Colonic mucosa (tissue), 4 donors: ENCODE results near the gene WWOX. TPM values are rescaled to one million over a fixed set of nuclear protein-coding genes. Genes with fewer than 3 reads are reported as not detected.

Experiments used
- DNase-seq: peaks from one replicate; pipeline ENCODE4 v3.0.0-alpha.2; 2020
- H3K27ac ChIP-seq: fragments of 200-600 bp; one replicate; pipeline ENCODE4 v1.8.0; 2021
- H3K27me3 ChIP-seq: fragments of 200-600 bp; one replicate; pipeline ENCODE4 v1.8.0; 2021
- H3K36me3 ChIP-seq: fragments of 200-600 bp; one replicate; pipeline ENCODE4 v1.8.0; 2021
- H3K4me1 ChIP-seq: fragments of 200-600 bp; one replicate; pipeline ENCODE4 v1.8.0; 2021; ENCODE audit warnings: mild to moderate bottlenecking
- H3K4me3 ChIP-seq: fragments of 200-600 bp; one replicate; pipeline ENCODE4 v1.8.0; 2021
- H3K9ac ChIP-seq, 2 donors: one replicate each; pipeline ENCODE4 v1.7.0; 2013; ENCODE audit warnings: control low read depth in 2 of 2, low read depth in 2 of 2, low read length in 2 of 2
- H3K9me3 ChIP-seq: fragments of 200-600 bp; one replicate; pipeline ENCODE4 v1.8.0; 2021
- CTCF ChIP-seq: fragments of 200-600 bp; IDR thresholded peaks from one replicate; pipeline ENCODE4 v1.8.0; 2022; ENCODE audit warnings: antibody characterized with exemption, mild to moderate bottlenecking
- intact Hi-C: fragments of 100-400 bp; cut with DNase I; formaldehyde crosslinking; loops from one replicate; pipeline ENCODE4 v1.14.1; 2022
- total RNA-seq, 2 donors: library from RNA; stranded (reverse); fragmentation: NEBNext Ultra II Directional in 1 of 2; extraction: Animal tissue kit (Norgen Biotek cat#: 25700) in 1 of 2; gene quantifications; one replicate each; pipeline ENCODE4 v1.2.1, GENCODE V29; 2021
- donor health status: healthy.
- donor health status: DM: no; HTN: no; CAD: no.
- donor health status: DM: no; HTN: no; CAD: no.

The WWOX gene
- total RNA-seq, 2 donors from 2014 or later: 7.2 to 11.0 TPM

DNA sequence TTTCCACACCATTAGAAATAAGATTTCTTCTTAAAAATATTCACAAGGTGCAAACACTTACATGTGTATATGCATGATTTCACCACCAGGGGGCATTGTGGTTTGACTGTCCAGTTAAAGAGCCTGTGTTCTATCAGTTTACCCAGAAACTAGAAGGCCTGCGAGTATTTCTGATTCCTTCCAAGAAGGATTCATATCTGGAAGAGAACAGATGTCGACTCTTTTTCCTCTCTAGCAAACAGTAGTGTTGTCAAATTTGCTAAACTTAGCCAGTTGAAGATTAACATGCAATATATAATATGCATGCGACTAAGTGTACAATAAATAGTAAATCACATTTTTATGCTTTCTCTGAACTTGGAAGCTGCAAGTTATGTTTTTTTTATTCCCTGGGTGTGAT lies 404.1 kb downstream of the WWOX start:
- H3K9ac ChIP-seq: no peak overlapping the region
- TF ChIP-seq CTCF: peak; percentile 82
- no peaks in the 10 kb centered on the region for H3K27me3 ChIP-seq
- no peak overlapping the region for H3K27ac ChIP-seq
- no peaks in the 10 kb centered on the region for H3K9me3 ChIP-seq
- H3K4me3 ChIP-seq: no peak overlapping the region
- intact Hi-C loops: loop anchor here (10.0 kb wide), 2 partner anchors 271 to 1101 kb away; partner anchors contain the start of gene MAF
- H3K36me3 ChIP-seq: no peaks in the 10 kb centered on the region
- DNase-seq: peak; percentile 69
- no peaks in the 10 kb centered on the region for H3K4me1 ChIP-seq

DNA sequence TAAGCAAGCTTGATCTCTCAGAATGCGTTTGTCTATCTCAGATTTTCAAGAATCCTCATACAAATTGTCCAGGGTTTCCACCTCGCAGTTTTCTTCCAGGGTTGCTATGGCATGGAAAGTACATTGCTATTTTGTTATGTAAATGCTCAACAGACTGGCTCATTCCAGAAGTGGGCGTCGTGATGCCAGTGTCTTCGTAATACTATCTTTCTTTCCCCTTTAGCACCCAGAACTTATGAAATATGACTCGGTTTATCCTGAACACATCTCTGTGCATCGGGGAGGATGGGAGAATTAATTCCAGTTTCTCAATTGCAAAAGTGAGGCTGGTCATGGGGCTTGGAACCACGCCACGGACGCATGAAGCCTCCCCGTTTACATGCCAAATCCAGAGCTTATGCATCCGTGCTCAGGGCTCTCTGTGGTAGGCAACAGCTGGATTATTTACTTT lies 405.0 kb downstream of the WWOX start:
- intact Hi-C loops: loop anchor here (10.0 kb wide), 2 partner anchors 270 to 1100 kb away; partner anchors contain the start of gene MAF
- DNase-seq: peak; percentile 40
- no peak overlapping the region for H3K4me3 ChIP-seq
- H3K36me3 ChIP-seq: no peaks in the 10 kb centered on the region
- H3K27ac ChIP-seq: no peak overlapping the region
- no peak for TF ChIP-seq CTCF
- no peaks in the 10 kb centered on the region for H3K9me3 ChIP-seq
- no peaks in the 10 kb centered on the region for H3K27me3 ChIP-seq
- H3K4me1 ChIP-seq: no peaks in the 10 kb centered on the region
- H3K9ac ChIP-seq: no peak overlapping the region

- intact Hi-C loops: loop anchor here (10.0 kb wide), 2 partner anchors 270 to 1100 kb away; partner anchors contain the start of gene MAF
- H3K9ac ChIP-seq: no peak overlapping the region
- TF ChIP-seq CTCF: no peak
- H3K9me3 ChIP-seq: no peaks in the 10 kb centered on the region
- H3K4me3 ChIP-seq: no peak overlapping the region
- H3K36me3 ChIP-seq: no peaks in the 10 kb centered on the region
- no peaks in the 10 kb centered on the region for H3K4me1 ChIP-seq
- peak overlapping the region; percentile 10 for H3K27ac ChIP-seq
- DNase-seq: no peak
- H3K27me3 ChIP-seq: no peaks in the 10 kb centered on the region
Observed at GRCh38 chr16:78505036-78505435, 405.6 kb downstream of the WWOX start.

GRCh38 chr16:78505544-78506366 lies 406.3 kb downstream of the WWOX start:
- intact Hi-C loops: loop anchor here (10.0 kb wide), 2 partner anchors 269 to 1099 kb away; partner anchors contain the start of gene MAF
- peak; percentile 61 for DNase-seq
- Histone ChIP-seq H3K4me1 (no peaks in the 10 kb centered on the region), H3K4me3 (no peak overlapping the region), H3K9ac (no peak overlapping the region), H3K9me3 (no peaks in the 10 kb centered on the region), H3K27ac (peak overlapping the region; percentile 10), H3K27me3 (no peaks in the 10 kb centered on the region), H3K36me3 (no peaks in the 10 kb centered on the region)
- TF ChIP-seq CTCF: no peak

- no peaks in the 10 kb centered on the region for H3K4me1 ChIP-seq
- no peak for DNase-seq
- H3K36me3 ChIP-seq: no peaks in the 10 kb centered on the region
- no peak overlapping the region for H3K27ac ChIP-seq
- H3K9me3 ChIP-seq: no peaks in the 10 kb centered on the region
- TF ChIP-seq CTCF: no peak
- H3K9ac ChIP-seq: no peak overlapping the region
- H3K27me3 ChIP-seq: no peaks in the 10 kb centered on the region
- intact Hi-C loops: loop anchor here (10.0 kb wide), 2 partner anchors 268 to 1098 kb away; partner anchors contain the start of gene MAF
- no peak overlapping the region for H3K4me3 ChIP-seq
Observed at GRCh38 chr16:78506367-78507193, 407.1 kb downstream of the WWOX start.
